HG02973 (cell line): ENCODE results near the gene FAT1.

Experiments used
- ATAC-seq: cut with Tn5 transposase; IDR thresholded peaks from one replicate; pipeline ENCODE4 v1.9.1; 2021; ENCODE audit warnings: moderate library complexity; ENCODE audit not compliant: unreplicated experiment

FAT1 gene

GRCh38 chr4:186700746-186701145 is 22.9 kb downstream of the FAT1 start:
- ATAC-seq, result no peak

DNA sequence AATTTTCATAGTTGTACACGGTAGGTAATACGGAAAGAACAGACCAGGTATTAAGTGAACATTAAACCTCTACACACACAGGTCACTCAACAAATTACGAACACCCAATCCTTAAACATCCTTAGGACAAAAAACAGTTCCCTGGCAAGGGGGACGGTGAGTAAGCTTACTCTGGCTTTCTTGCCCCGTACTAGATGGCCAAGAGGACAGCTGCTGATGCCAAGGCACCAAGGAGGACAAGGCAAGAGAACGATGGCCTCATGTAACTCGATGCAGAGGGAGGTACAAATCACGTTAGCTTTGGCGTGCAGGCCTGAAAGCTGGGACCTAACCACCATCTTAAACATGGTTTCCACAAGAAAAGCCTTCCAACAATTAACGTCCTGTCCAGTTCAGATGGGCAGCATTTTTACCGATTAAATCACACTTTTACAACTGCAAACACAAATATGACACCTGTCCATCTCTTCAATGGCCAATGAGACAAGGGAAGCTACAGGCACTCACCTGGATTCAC is 23.7 kb downstream of the FAT1 start:
- no peak for ATAC-seq

GRCh38 chr4:186699298-186699697 is 24.4 kb downstream of the FAT1 start:
- no peak for ATAC-seq

- no peak for ATAC-seq
These were observed 25.1 kb downstream of the FAT1 start for GRCh38 chr4:186698525-186698924.

GRCh38 chr4:186698028-186698427 is 25.6 kb downstream of the FAT1 start:
- ATAC-seq, result no peak

GRCh38 chr4:186695392-186695791 is 28.3 kb downstream of the FAT1 start:
- ATAC-seq, result no peak

DNA sequence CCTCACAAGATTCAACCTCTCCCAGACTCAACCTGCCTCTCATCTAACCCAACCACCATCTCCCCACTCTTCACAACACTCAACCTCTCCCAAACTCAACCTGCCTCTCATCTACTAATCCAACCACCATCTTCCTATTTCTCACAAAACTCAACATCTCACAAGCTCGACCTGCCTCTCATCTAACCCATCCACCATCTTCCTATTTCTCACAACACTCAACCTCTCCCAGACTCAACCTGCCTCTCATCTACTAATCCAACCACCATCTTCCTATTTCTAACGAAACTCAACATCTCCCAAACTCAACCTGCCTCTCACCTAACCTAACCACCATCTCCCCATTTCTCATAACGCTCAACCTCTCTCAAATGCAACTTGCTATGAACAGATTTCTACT is 29.8 kb downstream of the FAT1 start:
- no peak for ATAC-seq

GRCh38 chr4:186693159-186693815 is 30.4 kb downstream of the FAT1 start:
- ATAC-seq, result no peak

GRCh38 chr4:186691396-186691795 is 32.3 kb downstream of the FAT1 start:
- no peak for ATAC-seq

GRCh38 chr4:186689476-186689875 is 34.2 kb downstream of the FAT1 start:
- ATAC-seq, result no peak

GRCh38 chr4:186688150-186688943 is 35.3 kb downstream of the FAT1 start:
- no peak for ATAC-seq

DNA sequence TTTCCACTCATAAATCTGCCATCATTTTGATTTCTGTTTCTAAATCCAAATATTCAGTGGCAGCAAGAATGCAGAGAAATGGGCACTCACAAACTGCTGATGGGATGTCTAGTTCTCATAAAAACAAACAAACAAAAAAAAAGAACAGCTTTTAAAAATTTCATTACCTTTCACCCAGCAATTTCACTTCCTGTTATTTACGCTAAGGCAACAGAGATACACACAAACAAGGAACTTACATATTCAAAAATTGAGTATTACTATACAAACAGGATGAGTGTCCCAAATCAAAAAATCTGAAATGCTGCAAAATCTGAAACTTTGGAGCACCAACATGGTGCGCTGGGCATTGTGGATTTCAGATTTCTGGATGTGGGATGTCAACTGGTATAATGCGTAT is 36.4 kb downstream of the FAT1 start:
- no peak for ATAC-seq

- no peak for ATAC-seq
These were observed 37.9 kb downstream of the FAT1 start for GRCh38 chr4:186685767-186686183.

DNA sequence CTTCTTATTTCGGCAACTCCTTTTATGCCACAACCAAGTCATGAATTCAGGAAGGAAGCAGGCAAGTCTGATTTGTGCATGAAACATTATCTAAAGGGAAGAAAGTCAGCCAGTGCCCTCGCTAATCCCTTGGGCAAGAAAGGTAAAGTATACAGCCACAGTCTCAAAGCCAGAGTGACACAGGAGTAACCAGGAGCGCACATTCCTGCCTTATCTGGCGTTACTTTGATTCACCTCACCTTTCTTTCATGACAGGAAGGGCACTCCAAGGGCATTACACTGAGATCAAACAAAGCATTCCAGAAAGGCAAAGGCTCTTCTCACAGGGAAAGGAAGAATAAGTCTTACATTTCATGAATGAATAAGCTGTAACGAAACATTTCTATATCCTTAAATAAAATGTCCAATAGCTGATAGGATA is 38.8 kb downstream of the FAT1 start:
- ATAC-seq, result no peak

DNA sequence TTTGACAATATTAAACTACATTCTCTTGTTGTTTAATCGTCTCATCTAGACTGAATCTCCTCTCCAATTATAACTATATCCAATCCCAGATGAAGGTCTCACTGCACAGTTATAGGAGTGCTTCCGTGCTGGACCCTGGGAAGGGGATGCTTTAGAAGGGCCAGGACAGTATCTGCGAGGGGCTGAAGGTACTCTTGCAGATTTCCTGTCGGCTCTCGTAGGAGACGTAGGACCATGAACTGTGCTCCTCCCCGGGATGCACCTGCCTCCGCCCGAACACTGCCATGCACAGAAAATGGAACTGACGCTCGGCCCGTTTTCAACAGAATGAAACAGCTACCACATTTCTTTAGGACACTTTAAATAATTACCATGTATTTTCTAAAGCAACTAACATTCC is 39.4 kb downstream of the FAT1 start:
- no peak for ATAC-seq

DNA sequence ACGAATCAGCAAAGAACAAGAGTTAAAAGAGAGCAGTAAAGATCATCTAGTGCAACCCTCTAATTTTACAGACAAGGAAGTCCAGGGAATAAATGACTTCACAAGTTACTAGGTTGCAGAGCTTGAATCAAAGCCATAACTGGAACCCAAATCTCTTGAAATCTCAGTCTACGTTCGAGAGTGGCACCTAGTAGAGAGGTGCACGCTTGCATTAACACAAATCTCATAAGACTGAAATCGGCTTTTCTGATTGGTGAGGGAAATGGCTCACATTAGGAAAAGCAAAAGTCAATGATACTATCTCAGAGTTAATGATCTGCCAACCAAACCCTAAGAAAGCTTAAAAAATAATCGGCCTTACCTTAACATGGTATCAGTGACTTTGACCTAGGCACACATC is 43.0 kb downstream of the FAT1 start:
- no peak for ATAC-seq

GRCh38 chr4:186676531-186677161 is 47.0 kb downstream of the FAT1 start:
- no peak for ATAC-seq

DNA sequence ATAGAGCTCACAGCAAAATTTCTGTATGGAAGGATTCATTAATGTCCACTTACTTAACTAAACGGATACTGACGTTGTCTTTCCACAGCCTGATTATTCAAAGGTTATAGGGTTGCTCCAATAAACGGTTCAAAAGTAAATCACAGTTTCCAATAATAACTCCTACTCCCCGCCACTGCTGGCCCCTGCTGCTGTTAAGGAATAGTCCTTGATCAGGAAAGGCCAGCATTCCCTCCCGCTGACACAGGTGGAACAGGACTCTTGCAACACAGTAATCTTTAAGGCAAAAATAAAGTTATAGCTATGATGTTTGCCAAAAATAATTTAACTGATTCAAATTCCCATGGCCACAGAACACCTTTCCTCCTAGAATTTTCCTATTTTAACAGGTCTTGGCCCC is 53.9 kb downstream of the FAT1 start:
- ATAC-seq, result no peak

GRCh38 chr4:186669159-186669731 is 54.4 kb downstream of the FAT1 start:
- ATAC-seq, result no peak

DNA sequence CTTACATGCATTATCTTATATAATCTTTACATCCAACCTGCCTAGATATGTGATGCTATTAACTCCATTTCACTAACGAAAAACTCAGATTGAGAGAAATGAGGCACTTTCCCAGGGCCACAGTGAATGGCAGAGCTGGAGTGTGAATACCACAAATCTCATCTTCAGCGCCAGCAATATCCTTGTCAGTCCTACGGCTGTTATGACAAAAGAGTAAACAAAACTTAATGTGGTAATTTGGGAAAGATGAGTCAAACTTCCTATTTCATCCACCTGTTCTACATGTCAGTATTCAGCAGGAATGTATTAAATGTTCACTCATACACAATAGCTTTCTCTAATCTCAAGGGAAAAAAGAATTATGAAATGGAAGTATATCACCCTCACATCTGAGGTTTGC is 56.9 kb downstream of the FAT1 start:
- ATAC-seq, result no peak

- no peak for ATAC-seq
These were observed 57.4 kb downstream of the FAT1 start for GRCh38 chr4:186666252-186666651.

GRCh38 chr4:186660403-186660802 is 63.3 kb downstream of the FAT1 start:
- no peak for ATAC-seq
